B cell (primary cell): Measurements from ENCODE around the gene ARRB1. TPM values are rescaled to one million over a fixed set of nuclear protein-coding genes. Genes with fewer than 3 reads are reported as not detected.

ENCODE experiments used
- ATAC-seq: fragments of 200-7000 bp; cut with Tn5 transposase; one replicate; pipeline ENCODE4 v1.10.0; 2021; ENCODE audit warnings: low read depth, mild to moderate bottlenecking, moderate number of reproducible peaks, moderate library complexity
- CTCF ChIA-PET: fragments of 350-600 bp; sonication (Branson Sonifier 250); formaldehyde crosslinking; loops from one replicate; lab custom pipeline; 2021; ENCODE audit warnings: antibody characterized with exemption, inconsistent platforms; lab: Charles Lee
- POLR2A ChIA-PET: fragments of 350-600 bp; sonication (Branson Sonifier 250); formaldehyde crosslinking; loops from one replicate; lab custom pipeline; 2021; ENCODE audit warnings: antibody characterized with exemption; lab: Charles Lee
- DNase-seq: peaks from one replicate; pipeline ENCODE4 v3.0.0; 2013
- H2AFZ ChIP-seq: 2 replicates; pipeline ENCODE4 v1.6.1; 2012; ENCODE audit warnings: mild to moderate bottlenecking, low read depth, low read length; ENCODE audit not compliant: insufficient read depth, poor library complexity, severe bottlenecking
- H3K27ac ChIP-seq, 2 donors: 1 replicate in 1 of 2; 2 replicates in 1 of 2; pipeline ENCODE4 v1.5.1; 2012 to 2013; ENCODE audit warnings: low read length in 2 of 2, mild to moderate bottlenecking in 2 of 2, moderate library complexity in 1 of 2
- H3K27me3 ChIP-seq, 4 experiments: fragments of 200-600 bp in 1 of 4; sonication (generic) in 1 of 4; replicated peaks in 1 of 4; 1 replicate in 2 of 4; 2 replicates in 2 of 4; pipeline versions ENCODE4 v1.6.1 to v1.7.0; 2013 to 2016; ENCODE audit warnings: low read length in 3 of 4, mild to moderate bottlenecking in 2 of 4, mixed read lengths in 1 of 4, moderate library complexity in 1 of 4; ENCODE audit not compliant: insufficient read depth in 4 of 4, control insufficient read depth in 3 of 4; ENCODE audit errors: control extremely low read depth in 1 of 4
- H3K36me3 ChIP-seq, 2 experiments: replicated peaks in 1 of 2; 1 replicate in 1 of 2; 2 replicates in 1 of 2; pipeline versions ENCODE4 v1.6.1 to v1.7.1; 2013; ENCODE audit warnings: low read length in 1 of 2; ENCODE audit not compliant: insufficient read depth in 2 of 2, control insufficient read depth in 1 of 2; ENCODE audit errors: control extremely low read depth in 1 of 2, extremely low read depth in 1 of 2
- H3K4me1 ChIP-seq, 2 donors: fragments of 200-600 bp in 1 of 2; sonication (generic) in 1 of 2; 1 replicate in 1 of 2; 2 replicates in 1 of 2; pipeline versions ENCODE4 v1.5.1 to v1.6.1; 2013 to 2017; ENCODE audit warnings: low read length in 2 of 2; ENCODE audit not compliant: control insufficient read depth in 2 of 2, insufficient read depth in 2 of 2
- H3K4me2 ChIP-seq: replicated peaks from 2 replicates; pipeline ENCODE3; 2012; ENCODE audit warnings: mild to moderate bottlenecking, low read depth, low read length; ENCODE audit not compliant: poor library complexity, severe bottlenecking
- H3K4me3 ChIP-seq, 5 experiments: fragments of 200-600 bp in 1 of 5; sonication (generic) in 1 of 5; 1 replicate in 3 of 5; 2 replicates in 2 of 5; pipeline versions ENCODE4 v1.5.1 to v1.7.0; 2011 to 2016; ENCODE audit warnings: low read length in 4 of 5, mild to moderate bottlenecking in 4 of 5, low read depth in 2 of 5, control low read depth in 1 of 5, moderate library complexity in 1 of 5; ENCODE audit not compliant: insufficient read depth in 1 of 5; ENCODE audit errors: control extremely low read depth in 1 of 5, extremely low read depth in 1 of 5
- H3K79me2 ChIP-seq: fragments of 200-600 bp; sonication (generic); one replicate; pipeline ENCODE4 v1.6.0; 2016; ENCODE audit warnings: low read length; ENCODE audit not compliant: control insufficient read depth, insufficient read depth
- H3K9ac ChIP-seq: fragments of 200-600 bp; sonication (generic); 2 replicates; pipeline ENCODE4 v1.6.1; 2017; ENCODE audit warnings: mild to moderate bottlenecking, low read length, moderate library complexity
- H3K9me3 ChIP-seq, 3 donors: one replicate each; pipeline versions ENCODE4 v1.6.1 to v1.7.1; 2013; ENCODE audit warnings: low read length in 2 of 3; ENCODE audit not compliant: control insufficient read depth in 2 of 3, insufficient read depth in 1 of 3; ENCODE audit errors: control extremely low read depth in 1 of 3
- H4K20me1 ChIP-seq: 2 replicates; pipeline ENCODE4 v1.6.0; 2012; ENCODE audit warnings: mild to moderate bottlenecking, low read length; ENCODE audit not compliant: insufficient read depth, control insufficient read depth, poor library complexity, severe bottlenecking
- H3K27ac Mint-ChIP-seq: one replicate; pipeline ENCODE4 v1.8.0; 2021; ENCODE audit warnings: mixed read lengths
- H3K27me3 Mint-ChIP-seq: one replicate; pipeline ENCODE4 v1.8.0; 2021; ENCODE audit warnings: mixed read lengths
- H3K4me1 Mint-ChIP-seq: one replicate; pipeline ENCODE4 v1.8.0; 2021; ENCODE audit warnings: mixed read lengths
- H3K4me3 Mint-ChIP-seq: one replicate; pipeline ENCODE4 v1.8.0; 2021; ENCODE audit warnings: mixed read lengths
- H3K9me3 Mint-ChIP-seq: one replicate; pipeline ENCODE4 v1.8.0; 2022; ENCODE audit warnings: mixed read lengths; ENCODE audit not compliant: insufficient read depth
- CTCF ChIP-seq: fragments of 200-600 bp; IDR thresholded peaks from one replicate; pipeline ENCODE4 v1.8.0; 2022; ENCODE audit warnings: antibody characterized with exemption, mild to moderate bottlenecking
- EZH2 ChIP-seq: IDR thresholded peaks from 2 replicates; pipeline ENCODE4 v1.6.1; 2012; ENCODE audit warnings: borderline replicate concordance, low read depth, mild to moderate bottlenecking, moderate library complexity, low read length; ENCODE audit not compliant: insufficient read depth, poor library complexity, severe bottlenecking
- WGBS: methylation state at CpG from one replicate; pipeline ENCODE4 v1.1.5; 2013; ENCODE audit warnings: missing lambda C conversion rate; ENCODE audit not compliant: insufficient coverage; 5-methylcytosine and 5-hydroxymethylcytosine counted together
- intact Hi-C: fragments of 100-400 bp; cut with micrococcal nuclease; formaldehyde crosslinking; loops from one replicate; pipeline ENCODE4 v1.10.0; 2022
- polyA plus RNA-seq: library from polyadenylated mRNA; depleted of rRNA; stranded (reverse); fragments of >200 nt; gene quantifications from 2 replicates; pipeline ENCODE4 v1.2.3, GENCODE V29; 2012
- total RNA-seq, 2 donors: library from RNA; stranded (reverse); fragments of 120-200 nt in 1 of 2; gene quantifications; 1 replicate in 1 of 2; 2 replicates in 1 of 2; pipeline versions ENCODE4 v1.2.3 to v1.2.4, GENCODE V29; 2013 to 2022

Gene ARRB1
- total and polyA plus RNA-seq, 2 donors (not counting 1 experiment from before 2014, with no cell fraction given): 1.0 to 1.9 TPM

- H3K9me3 ChIP-seq: no peaks in the 10 kb centered on the region
- peaks cover 8% of the 10 kb centered on the region for H3K27me3 Mint-ChIP-seq
- H2AFZ ChIP-seq: no peak overlapping the region
- H3K4me2 ChIP-seq: no peak overlapping the region
- ATAC-seq (no peak), DNase-seq (no peak)
- intact Hi-C loops: no loop called here
- H3K36me3 ChIP-seq: no peaks in the 10 kb centered on the region
- H3K4me3 ChIP-seq: no peak overlapping the region
- no peak overlapping the region for H3K9ac ChIP-seq
- no peaks in the 10 kb centered on the region for H3K79me2 ChIP-seq
- no peak for TF ChIP-seq EZH2
- no peak for TF ChIP-seq CTCF
- H3K4me3 Mint-ChIP-seq: no peak overlapping the region
- no peak overlapping the region for H3K27ac ChIP-seq
- no peaks in the 10 kb centered on the region for H3K27me3 ChIP-seq
- no peaks in the 10 kb centered on the region for H3K9me3 Mint-ChIP-seq
- no peak overlapping the region for H3K27ac Mint-ChIP-seq
- ChIA-PET POLR2A (no interaction called here), CTCF (no interaction called here)
- H3K4me1 ChIP-seq: no peaks in the 10 kb centered on the region
- no peaks in the 10 kb centered on the region for H3K4me1 Mint-ChIP-seq
- 60% methylated on average over 3 of the region's 6 CpGs for WGBS
- no peaks in the 10 kb centered on the region for H4K20me1 ChIP-seq
Measured at GRCh38 chr11:75320046-75320618, 31.3 kb downstream of the ARRB1 start.

- Histone ChIP-seq H3K27me3 (no peaks in the 10 kb centered on the region), H3K27ac (no peak overlapping the region), H4K20me1 (no peaks in the 10 kb centered on the region), H3K79me2 (no peaks in the 10 kb centered on the region), H3K4me3 (no peak overlapping the region), H3K36me3 (no peaks in the 10 kb centered on the region), H3K4me1 (no peaks in the 10 kb centered on the region), H3K4me2 (no peak overlapping the region), H2AFZ (no peak overlapping the region), H3K9me3 (no peaks in the 10 kb centered on the region), H3K9ac (no peak overlapping the region)
- POLR2A ChIA-PET: no interaction called here
- TF ChIP-seq CTCF (no peak), EZH2 (no peak)
- intact Hi-C loops: no loop called here
- Mint-ChIP-seq H3K27ac (no peak overlapping the region), H3K4me3 (no peak overlapping the region), H3K27me3 (peaks cover 8% of the 10 kb centered on the region), H3K9me3 (no peaks in the 10 kb centered on the region), H3K4me1 (no peaks in the 10 kb centered on the region)
- no peak for DNase-seq
- WGBS: 84% methylated on average over 10 of the region's 11 CpGs
- no peak for ATAC-seq
- CTCF ChIA-PET: no interaction called here
Measured at GRCh38 chr11:75319035-75319877, 32.2 kb downstream of the ARRB1 start.
